T-helper 2 cell treated with Interferon-gamma antibody and Interleukin-4, amounts not matched to agents 100 ng/mL and 5 ng/mL, for 36 hours (primary cell): ENCODE results near the gene ADPGK. TPM values are rescaled to one million over a fixed set of nuclear protein-coding genes. Genes with fewer than 3 reads are reported as not detected.
"Not testable (repeated sequence)": the region's sequence is repeated elsewhere in the genome, so short reads cannot be mapped to it uniquely, and the experiment has no call there.

Source experiments
- intact Hi-C: fragments of 100-400 bp; cut with micrococcal nuclease; formaldehyde crosslinking; loops from one replicate; pipeline ENCODE4 v1.15.1; 2023
- total RNA-seq: library from RNA; stranded (reverse); gene quantifications from 2 replicates; pipeline ENCODE4 v1.2.3, GENCODE V29; 2022

ADPGK gene
- total RNA-seq, 1 donor from 2014 or later: 79.9 TPM

- intact Hi-C loops: no loop called here
These were observed 31.7 kb downstream of the ADPGK start for GRCh38 chr15:72751751-72752455.

- intact Hi-C loops: no loop called here
These were observed 33.9 kb downstream of the ADPGK start for GRCh38 chr15:72749700-72750099.

GRCh38 chr15:72740219-72740618 lies 43.3 kb downstream of the ADPGK start:
- intact Hi-C loops: loop anchor here (1.0 kb wide), 1 partner anchor 44 kb away; no protein-coding TSS in a partner anchor

GRCh38 chr15:72737723-72738122 lies 45.8 kb downstream of the ADPGK start:
- intact Hi-C loops: no loop called here

- intact Hi-C loops: no loop called here
These were observed 46.5 kb downstream of the ADPGK start for GRCh38 chr15:72737061-72737460.

GRCh38 chr15:72735111-72735510 lies 48.4 kb downstream of the ADPGK start:
- intact Hi-C loops: no loop called here

GRCh38 chr15:72733941-72734738 lies 49.4 kb downstream of the ADPGK start:
- intact Hi-C loops: no loop called here

- intact Hi-C loops: no loop called here
These were observed 51.0 kb downstream of the ADPGK start for GRCh38 chr15:72732516-72732915.

- intact Hi-C loops: no loop called here
These were observed 51.5 kb downstream of the ADPGK start for GRCh38 chr15:72732086-72732485.

GRCh38 chr15:72728821-72729220 lies 54.7 kb downstream of the ADPGK start:
- intact Hi-C loops: no loop called here

GRCh38 chr15:72728249-72728648 lies 55.3 kb downstream of the ADPGK start:
- intact Hi-C loops: not testable (repeated sequence)

- intact Hi-C loops: no loop called here
These were observed 56.4 kb downstream of the ADPGK start for GRCh38 chr15:72727154-72727553.

- intact Hi-C loops: not testable (repeated sequence)
These were observed 57.7 kb downstream of the ADPGK start for GRCh38 chr15:72725851-72726250.

GRCh38 chr15:72725446-72725845 lies 58.1 kb downstream of the ADPGK start:
- intact Hi-C loops: no loop called here

GRCh38 chr15:72724028-72724427 lies 59.5 kb downstream of the ADPGK start:
- intact Hi-C loops: no loop called here

- intact Hi-C loops: loop anchor here (1.0 kb wide), 2 partner anchors 61 to 551 kb away; partner anchors contain the start of gene ADPGK
These were observed 61.4 kb downstream of the ADPGK start for GRCh38 chr15:72722071-72722696.

GRCh38 chr15:72708551-72709303 lies 74.8 kb downstream of the ADPGK start:
- intact Hi-C loops: not testable (repeated sequence)

- intact Hi-C loops: no loop called here
These were observed 77.3 kb downstream of the ADPGK start for GRCh38 chr15:72706266-72706665.
